ENCODE measurements around the gene ROR1. TPM values are rescaled to one million over a fixed set of nuclear protein-coding genes. Genes with fewer than 3 reads are reported as not detected.

Gene ROR1
- total and polyA plus RNA-seq, 2 donors (not counting 3 experiments of a cell fraction or from before 2014, with no cell fraction given) = 2.6 to 3.5 TPM

DNA sequence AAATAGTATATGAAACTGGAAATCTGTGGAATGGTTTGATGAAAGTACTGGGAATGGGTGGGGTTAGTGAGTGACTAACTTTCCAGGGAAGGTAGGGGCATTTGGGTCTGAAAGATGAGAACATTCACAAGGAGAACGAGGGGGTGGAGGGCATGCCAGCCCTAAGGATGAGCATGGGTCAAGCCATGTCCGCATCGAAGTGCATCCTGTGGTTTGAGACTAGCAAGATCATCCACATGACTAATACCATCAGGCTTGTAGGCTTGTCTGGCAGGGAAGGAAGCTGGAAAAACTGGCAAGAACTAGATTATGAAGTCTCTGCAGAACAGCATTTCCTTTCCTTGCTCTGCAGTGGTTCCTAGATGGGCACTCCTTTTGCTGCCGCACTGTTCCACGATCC is 359.2 kb downstream of the ROR1 start:
- no peak overlapping the region for H3K4me3 ChIP-seq (replicated peaks in 1 of 3; ENCODE audit: insufficient read depth in 1 of 3, low read depth in 1 of 3, low read length in 3 of 3)

More for the DNA sequence above, 359.2 kb downstream of the ROR1 start:
- Histone ChIP-seq H3K9me1 (replicated peaks; ENCODE audit: control insufficient read depth, extremely low read depth, insufficient read depth, low read length) (no peaks in the 10 kb centered on the region), H3K36me3 (ENCODE audit: control insufficient read depth in 2 of 2, extremely low read depth in 1 of 2, insufficient read depth in 2 of 2, low read length in 2 of 2) (no peaks in the 10 kb centered on the region), H3K9ac (replicated peaks; ENCODE audit: extremely low read depth, insufficient read depth, low read length) (no peak overlapping the region), H2AFZ (ENCODE audit: low read depth, low read length) (no peak overlapping the region), H4K20me1 (replicated peaks; ENCODE audit: control insufficient read depth, extremely low read depth, insufficient read depth, low read length) (no peaks in the 10 kb centered on the region), H3K9me3 (replicated peaks; ENCODE audit: control insufficient read depth, insufficient read depth, low read length) (no peaks in the 10 kb centered on the region), H3K4me1 (ENCODE audit: control insufficient read depth, extremely low read depth, insufficient read depth, low read length) (no peaks in the 10 kb centered on the region), H3K27me3 (ENCODE audit: control insufficient read depth in 2 of 2, insufficient read depth in 2 of 2, low read length in 2 of 2) (no peaks in the 10 kb centered on the region), H3K79me2 (ENCODE audit: control insufficient read depth, insufficient read depth, low read length) (no peaks in the 10 kb centered on the region), H3K4me2 (ENCODE audit: insufficient read depth, low read length) (no peak overlapping the region), H3K27ac (ENCODE audit: insufficient read depth, low read depth, low read length) (no peak overlapping the region)
- CTCF ChIA-PET = interaction anchor here (0.9 to 8.8 kb wide), 7 partner anchors 31 to 459 kb away, joined by 3 to 231 read pairs (median 5); partner anchors contain the start of gene ROR1
- no peak for TF ChIP-seq JUN (IDR thresholded peaks at IDR 0.05; ENCODE audit: borderline replicate concordance, insufficient read depth, insufficient read length, low read depth)
- TF ChIP-seq POLR2A (IDR thresholded peaks at IDR 0.05; ENCODE audit: low read depth, low read length) = no peak
- TF ChIP-seq POLR2AphosphoS5 (IDR thresholded peaks at IDR 0.05; ENCODE audit: insufficient read depth, low read depth, low read length) = peak; percentile 51
- no peak for TF ChIP-seq EZH2 (IDR thresholded peaks at IDR 0.05; ENCODE audit: borderline replicate concordance, low read depth, low read length, severe bottlenecking)
- TF ChIP-seq, protein P1, sequence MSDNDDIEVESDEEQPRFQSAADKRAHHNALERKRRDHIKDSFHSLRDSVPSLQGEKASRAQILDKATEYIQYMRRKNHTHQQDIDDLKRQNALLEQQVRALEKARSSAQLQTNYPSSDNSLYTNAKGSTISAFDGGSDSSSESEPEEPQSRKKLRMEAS (IDR thresholded peaks at IDR 0.05; ENCODE audit: insufficient read depth, insufficient read length) = no peak
- peak; percentile 47 for TF ChIP-seq GATA2 (IDR thresholded peaks at IDR 0.05; ENCODE audit: insufficient read depth, insufficient read length, low read depth, low read length)
- TF ChIP-seq, protein P2, sequence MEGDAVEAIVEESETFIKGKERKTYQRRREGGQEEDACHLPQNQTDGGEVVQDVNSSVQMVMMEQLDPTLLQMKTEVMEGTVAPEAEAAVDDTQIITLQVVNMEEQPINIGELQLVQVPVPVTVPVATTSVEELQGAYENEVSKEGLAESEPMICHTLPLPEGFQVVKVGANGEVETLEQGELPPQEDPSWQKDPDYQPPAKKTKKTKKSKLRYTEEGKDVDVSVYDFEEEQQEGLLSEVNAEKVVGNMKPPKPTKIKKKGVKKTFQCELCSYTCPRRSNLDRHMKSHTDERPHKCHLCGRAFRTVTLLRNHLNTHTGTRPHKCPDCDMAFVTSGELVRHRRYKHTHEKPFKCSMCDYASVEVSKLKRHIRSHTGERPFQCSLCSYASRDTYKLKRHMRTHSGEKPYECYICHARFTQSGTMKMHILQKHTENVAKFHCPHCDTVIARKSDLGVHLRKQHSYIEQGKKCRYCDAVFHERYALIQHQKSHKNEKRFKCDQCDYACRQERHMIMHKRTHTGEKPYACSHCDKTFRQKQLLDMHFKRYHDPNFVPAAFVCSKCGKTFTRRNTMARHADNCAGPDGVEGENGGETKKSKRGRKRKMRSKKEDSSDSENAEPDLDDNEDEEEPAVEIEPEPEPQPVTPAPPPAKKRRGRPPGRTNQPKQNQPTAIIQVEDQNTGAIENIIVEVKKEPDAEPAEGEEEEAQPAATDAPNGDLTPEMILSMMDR (IDR thresholded peaks at IDR 0.05; ENCODE audit: extremely low read depth in 1 of 2, insufficient read depth in 1 of 2, low read depth in 1 of 2, low read length in 2 of 2) = no peak
- TF ChIP-seq FOS (IDR thresholded peaks at IDR 0.05; ENCODE audit: borderline replicate concordance, insufficient read depth, low read length) = peak; percentile 67
- TF ChIP-seq MYC (IDR thresholded peaks at IDR 0.05; ENCODE audit: low read depth, low read length) = no peak
- POLR2A ChIA-PET = no interaction called here
- dilution Hi-C loops (cut with MboI; ENCODE audit: extremely low pct_ligation_motif_present, low sequenced_read_pairs) = loop anchor here (25.0 kb wide), 1 partner anchor 446 kb away; no protein-coding TSS in a partner anchor
- no peak for FAIRE-seq
- DNase-seq (ENCODE audit: low read depth, low spot score) = peak; percentile 5
- BruUV-seq (replicated peaks) = no TSS peak
- intact Hi-C loops (cut with micrococcal nuclease) = no loop called here

Data from endothelial cell of umbilical vein (primary cell).